ENCODE results near the gene SFXN4.

DNA sequence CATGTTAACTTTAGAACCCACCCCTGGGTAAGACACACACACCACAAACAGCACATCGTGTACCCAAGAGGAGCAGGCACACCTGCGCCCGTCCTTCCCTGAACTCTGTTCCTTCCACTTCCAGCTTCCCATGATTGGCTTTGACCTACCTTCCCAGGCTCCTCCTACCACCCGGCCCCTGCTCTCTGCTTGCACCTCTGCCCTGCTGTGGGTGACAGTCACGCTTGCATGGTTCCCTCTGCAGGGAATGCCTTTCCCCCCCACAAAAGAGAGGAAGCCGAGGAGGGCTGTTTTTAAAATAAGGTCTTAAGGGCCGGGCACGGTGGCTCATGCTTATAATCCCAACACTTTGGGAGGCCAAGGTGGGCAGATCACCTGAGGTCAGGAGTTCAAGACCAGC is 16.4 kb downstream of the SFXN4 start:
- TF ChIP-seq ZNF674 (CRISPR knock-in tag; IDR thresholded peaks at IDR 0.05; ENCODE audit: low read depth) (no peak), ZNF605 (CRISPR knock-in tag; IDR thresholded peaks at IDR 0.05) (no peak), EZH2 (conservative IDR thresholded peaks at IDR 0.05; ENCODE audit: low read depth, low read length) (no peak), MXI1 (IDR thresholded peaks at IDR 0.05; ENCODE audit: borderline replicate concordance, low read depth, low read length) (no peak), ZNF33B (CRISPR knock-in tag; IDR thresholded peaks at IDR 0.05) (no peak)
- TF ChIP-seq, protein P1, sequence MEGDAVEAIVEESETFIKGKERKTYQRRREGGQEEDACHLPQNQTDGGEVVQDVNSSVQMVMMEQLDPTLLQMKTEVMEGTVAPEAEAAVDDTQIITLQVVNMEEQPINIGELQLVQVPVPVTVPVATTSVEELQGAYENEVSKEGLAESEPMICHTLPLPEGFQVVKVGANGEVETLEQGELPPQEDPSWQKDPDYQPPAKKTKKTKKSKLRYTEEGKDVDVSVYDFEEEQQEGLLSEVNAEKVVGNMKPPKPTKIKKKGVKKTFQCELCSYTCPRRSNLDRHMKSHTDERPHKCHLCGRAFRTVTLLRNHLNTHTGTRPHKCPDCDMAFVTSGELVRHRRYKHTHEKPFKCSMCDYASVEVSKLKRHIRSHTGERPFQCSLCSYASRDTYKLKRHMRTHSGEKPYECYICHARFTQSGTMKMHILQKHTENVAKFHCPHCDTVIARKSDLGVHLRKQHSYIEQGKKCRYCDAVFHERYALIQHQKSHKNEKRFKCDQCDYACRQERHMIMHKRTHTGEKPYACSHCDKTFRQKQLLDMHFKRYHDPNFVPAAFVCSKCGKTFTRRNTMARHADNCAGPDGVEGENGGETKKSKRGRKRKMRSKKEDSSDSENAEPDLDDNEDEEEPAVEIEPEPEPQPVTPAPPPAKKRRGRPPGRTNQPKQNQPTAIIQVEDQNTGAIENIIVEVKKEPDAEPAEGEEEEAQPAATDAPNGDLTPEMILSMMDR (CRISPR knock-in tag; IDR thresholded peaks at IDR 0.05): no peak
